Neural cell (in vitro differentiated cells): ENCODE results near the gene BMP15.

ENCODE experiments used
- MXI1 ChIP-seq: fragments of 450-650 bp; conservative IDR thresholded peaks from 2 replicates; pipeline ENCODE4 v1.6.1; 2014; ENCODE audit warnings: antibody characterized with exemption, mild to moderate bottlenecking; ENCODE audit not compliant: poor library complexity, severe bottlenecking
- TAF1 ChIP-seq: IDR thresholded peaks from 2 replicates; pipeline ENCODE4 v1.6.1; 2012; ENCODE audit warnings: low read depth
- TF ChIP-seq, protein P1 (sequence below): fragments of 450-650 bp; IDR thresholded peaks from 2 replicates; pipeline ENCODE4 v1.5.1; 2014; ENCODE audit warnings: antibody characterized with exemption, mild to moderate bottlenecking, moderate library complexity; ENCODE audit not compliant: poor library complexity, severe bottlenecking

DNA sequence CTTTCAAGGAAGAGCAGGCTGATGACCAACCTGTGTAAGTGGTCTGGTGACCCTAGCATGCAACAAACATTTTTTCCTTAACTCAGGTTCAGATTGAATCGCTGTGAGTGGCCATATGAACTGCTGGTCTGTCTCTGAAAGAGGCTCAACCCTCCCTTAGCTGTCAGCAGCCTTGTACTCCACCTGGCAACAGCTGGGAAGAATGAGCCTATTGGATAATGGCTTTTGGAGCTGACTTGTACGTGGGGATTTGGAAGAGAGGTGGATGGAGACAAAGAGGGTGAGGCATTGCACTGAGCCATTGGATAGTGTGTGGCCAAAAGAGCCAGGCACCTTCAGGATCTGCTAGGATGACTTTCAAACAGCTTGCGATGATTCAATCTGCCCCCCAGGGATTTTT lies 35.7 kb upstream of the BMP15 start:
- TF ChIP-seq TAF1: no peak
- TF ChIP-seq, protein P1, sequence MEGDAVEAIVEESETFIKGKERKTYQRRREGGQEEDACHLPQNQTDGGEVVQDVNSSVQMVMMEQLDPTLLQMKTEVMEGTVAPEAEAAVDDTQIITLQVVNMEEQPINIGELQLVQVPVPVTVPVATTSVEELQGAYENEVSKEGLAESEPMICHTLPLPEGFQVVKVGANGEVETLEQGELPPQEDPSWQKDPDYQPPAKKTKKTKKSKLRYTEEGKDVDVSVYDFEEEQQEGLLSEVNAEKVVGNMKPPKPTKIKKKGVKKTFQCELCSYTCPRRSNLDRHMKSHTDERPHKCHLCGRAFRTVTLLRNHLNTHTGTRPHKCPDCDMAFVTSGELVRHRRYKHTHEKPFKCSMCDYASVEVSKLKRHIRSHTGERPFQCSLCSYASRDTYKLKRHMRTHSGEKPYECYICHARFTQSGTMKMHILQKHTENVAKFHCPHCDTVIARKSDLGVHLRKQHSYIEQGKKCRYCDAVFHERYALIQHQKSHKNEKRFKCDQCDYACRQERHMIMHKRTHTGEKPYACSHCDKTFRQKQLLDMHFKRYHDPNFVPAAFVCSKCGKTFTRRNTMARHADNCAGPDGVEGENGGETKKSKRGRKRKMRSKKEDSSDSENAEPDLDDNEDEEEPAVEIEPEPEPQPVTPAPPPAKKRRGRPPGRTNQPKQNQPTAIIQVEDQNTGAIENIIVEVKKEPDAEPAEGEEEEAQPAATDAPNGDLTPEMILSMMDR: no peak
- no peak for TF ChIP-seq MXI1
